Hepatocyte (in vitro differentiated cells): ENCODE data around the gene SPATC1L.

Experiments used
- EZH2 ChIP-seq: fragments of 200-600 bp; sonication (generic); IDR thresholded peaks from 2 replicates; pipeline ENCODE4 v1.6.1; 2016; ENCODE audit warnings: antibody characterized with exemption, mild to moderate bottlenecking, borderline replicate concordance
- TF ChIP-seq, protein P1 (sequence below): fragments of 200-600 bp; sonication (generic); IDR thresholded peaks from 2 replicates; pipeline ENCODE4 v1.5.1; 2016; ENCODE audit warnings: antibody characterized with exemption, mild to moderate bottlenecking; ENCODE audit not compliant: poor library complexity

DNA sequence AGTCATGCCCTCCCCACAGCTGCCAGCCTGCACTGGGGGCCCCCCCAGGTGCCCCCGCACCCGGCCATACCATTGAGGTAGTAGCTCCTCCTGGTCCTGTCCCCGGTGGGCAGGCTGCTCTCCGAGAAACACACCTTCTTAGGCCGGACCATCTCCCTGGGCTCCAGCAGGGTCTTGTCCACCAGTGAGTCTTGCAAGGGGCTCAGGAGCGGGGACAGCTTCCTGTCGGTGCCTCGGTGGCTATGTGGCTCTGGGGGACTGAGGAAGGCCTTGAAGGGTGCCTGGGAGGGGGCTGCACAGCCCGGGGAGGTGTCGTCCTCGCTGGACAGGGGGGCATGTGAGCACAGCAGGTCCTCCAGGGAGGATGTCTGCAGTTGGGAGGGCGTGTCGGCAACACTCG is 16.0 kb downstream of the SPATC1L start:
- TF ChIP-seq, protein P1, sequence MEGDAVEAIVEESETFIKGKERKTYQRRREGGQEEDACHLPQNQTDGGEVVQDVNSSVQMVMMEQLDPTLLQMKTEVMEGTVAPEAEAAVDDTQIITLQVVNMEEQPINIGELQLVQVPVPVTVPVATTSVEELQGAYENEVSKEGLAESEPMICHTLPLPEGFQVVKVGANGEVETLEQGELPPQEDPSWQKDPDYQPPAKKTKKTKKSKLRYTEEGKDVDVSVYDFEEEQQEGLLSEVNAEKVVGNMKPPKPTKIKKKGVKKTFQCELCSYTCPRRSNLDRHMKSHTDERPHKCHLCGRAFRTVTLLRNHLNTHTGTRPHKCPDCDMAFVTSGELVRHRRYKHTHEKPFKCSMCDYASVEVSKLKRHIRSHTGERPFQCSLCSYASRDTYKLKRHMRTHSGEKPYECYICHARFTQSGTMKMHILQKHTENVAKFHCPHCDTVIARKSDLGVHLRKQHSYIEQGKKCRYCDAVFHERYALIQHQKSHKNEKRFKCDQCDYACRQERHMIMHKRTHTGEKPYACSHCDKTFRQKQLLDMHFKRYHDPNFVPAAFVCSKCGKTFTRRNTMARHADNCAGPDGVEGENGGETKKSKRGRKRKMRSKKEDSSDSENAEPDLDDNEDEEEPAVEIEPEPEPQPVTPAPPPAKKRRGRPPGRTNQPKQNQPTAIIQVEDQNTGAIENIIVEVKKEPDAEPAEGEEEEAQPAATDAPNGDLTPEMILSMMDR: no peak
- no peak for TF ChIP-seq EZH2
